Activated CD8-positive, alpha-beta memory T cell treated with anti-CD3 and anti-CD28 coated beads, Interleukin-2, amount 50 U/mL, for 24 hours (primary cell): Measurements from ENCODE around the gene KLHL13.
"Not testable (repeated sequence)": the region's sequence is repeated elsewhere in the genome, so short reads cannot be mapped to it uniquely, and the experiment has no call there.

Source experiments
- DNase-seq: peaks from one replicate; pipeline ENCODE4 v3.0.0-alpha.2; 2020; ENCODE audit errors: extremely low read depth

Gene KLHL13

GRCh38 chrX:118074196-118074595, 42.4 kb downstream of the KLHL13 start:
- DNase-seq: no peak

- DNase-seq: no peak
Measured at GRCh38 chrX:118066867-118067515, 49.6 kb downstream of the KLHL13 start.

GRCh38 chrX:118062817-118063615, 53.6 kb downstream of the KLHL13 start:
- no peak for DNase-seq

- no peak for DNase-seq
Measured at GRCh38 chrX:118062048-118062789, 54.4 kb downstream of the KLHL13 start.

GRCh38 chrX:118058924-118059323, 57.7 kb downstream of the KLHL13 start:
- DNase-seq: no peak

- no peak for DNase-seq
Measured at GRCh38 chrX:118056870-118057269, 59.7 kb downstream of the KLHL13 start.

GRCh38 chrX:118049713-118050112, 66.9 kb downstream of the KLHL13 start:
- no peak for DNase-seq

GRCh38 chrX:118047446-118048186, 69.0 kb downstream of the KLHL13 start:
- DNase-seq: no peak

GRCh38 chrX:118039591-118039990, 77.0 kb downstream of the KLHL13 start:
- no peak for DNase-seq

GRCh38 chrX:118038614-118039365, 77.8 kb downstream of the KLHL13 start:
- DNase-seq: no peak

- DNase-seq: no peak
Measured at GRCh38 chrX:118026631-118027030, 90.0 kb downstream of the KLHL13 start.

- no peak for DNase-seq
Measured at GRCh38 chrX:118025226-118025625, 91.4 kb downstream of the KLHL13 start.

- no peak for DNase-seq
Measured at GRCh38 chrX:118024482-118024881, 92.1 kb downstream of the KLHL13 start.

- no peak for DNase-seq
Measured at GRCh38 chrX:118022753-118023152, 93.9 kb downstream of the KLHL13 start.

GRCh38 chrX:118016422-118016821, 100.2 kb downstream of the KLHL13 start:
- no peak for DNase-seq

- not testable (repeated sequence) for DNase-seq
Measured at GRCh38 chrX:118002417-118002816, 114.2 kb downstream of the KLHL13 start.

- DNase-seq: no peak
Measured at GRCh38 chrX:118000518-118000917, 116.1 kb downstream of the KLHL13 start.

GRCh38 chrX:117998171-117998570, 118.4 kb downstream of the KLHL13 start:
- DNase-seq: no peak

GRCh38 chrX:117996918-117997480, 119.6 kb downstream of the KLHL13 start:
- DNase-seq: no peak

- no peak for DNase-seq
Measured at GRCh38 chrX:117996408-117996807, 120.2 kb downstream of the KLHL13 start.

- DNase-seq: no peak
Measured at GRCh38 chrX:117995378-117995777, 121.2 kb downstream of the KLHL13 start.
